Activated T-cell treated with anti-CD3 and anti-CD28 coated beads for 4 hours (primary cell): ENCODE data around the gene DCTN5.

Experiments used
- DNase-seq: peaks from one replicate; pipeline ENCODE4 v3.0.0-alpha.2; 2020

Gene DCTN5

DNA sequence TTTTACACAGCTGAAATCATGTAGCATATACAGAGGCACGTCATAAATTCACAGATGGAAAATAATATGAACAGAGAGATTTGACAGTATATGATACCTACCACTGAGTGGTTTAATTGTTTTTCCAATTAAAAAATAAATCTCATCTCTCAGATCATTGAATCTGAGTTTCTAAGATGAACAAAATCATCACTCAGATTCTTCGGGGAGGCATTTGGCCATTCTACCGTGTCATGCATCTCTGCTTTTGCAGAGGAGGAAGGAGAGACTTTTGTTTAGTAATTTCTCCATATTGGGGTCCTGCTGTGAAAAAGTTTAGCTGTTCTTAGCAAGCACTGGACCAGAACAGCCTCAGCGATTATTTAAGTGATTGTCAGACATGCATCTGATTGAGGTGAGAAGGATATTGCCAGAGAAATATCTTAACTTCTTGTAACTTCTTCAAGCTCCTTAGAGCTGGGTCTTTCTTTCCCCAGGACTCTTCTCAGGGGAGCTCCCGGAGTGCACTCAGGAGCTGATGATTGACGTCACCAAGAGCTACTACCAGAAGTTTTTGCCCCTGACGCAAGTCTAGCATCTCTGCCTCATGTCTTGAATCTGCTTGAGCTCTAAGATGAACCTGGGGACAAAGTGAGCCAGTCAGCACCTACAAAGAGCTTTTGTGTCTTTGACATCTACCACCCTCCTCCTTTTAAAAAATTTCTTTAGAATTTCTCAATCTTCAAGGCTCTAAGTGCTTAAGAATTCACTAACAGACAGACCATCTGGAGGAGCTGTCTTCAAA lies 25.5 kb downstream of the DCTN5 start:
- no peak for DNase-seq

DNA sequence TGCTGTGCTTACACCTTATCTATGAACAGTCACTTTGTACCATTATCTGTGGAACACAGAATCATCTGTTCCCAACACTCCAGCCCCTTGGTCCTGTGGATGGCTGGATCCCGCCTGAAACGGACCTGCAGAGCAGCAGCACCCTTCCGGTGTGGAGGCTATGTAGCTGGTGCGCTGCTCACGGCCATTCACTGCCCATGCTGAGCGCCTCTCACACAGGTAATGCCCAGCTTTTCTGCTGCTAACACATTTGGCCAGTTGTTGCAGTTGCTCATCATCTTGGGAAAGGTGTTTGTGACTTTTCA lies 26.0 kb downstream of the DCTN5 start:
- DNase-seq: no peak

DNA sequence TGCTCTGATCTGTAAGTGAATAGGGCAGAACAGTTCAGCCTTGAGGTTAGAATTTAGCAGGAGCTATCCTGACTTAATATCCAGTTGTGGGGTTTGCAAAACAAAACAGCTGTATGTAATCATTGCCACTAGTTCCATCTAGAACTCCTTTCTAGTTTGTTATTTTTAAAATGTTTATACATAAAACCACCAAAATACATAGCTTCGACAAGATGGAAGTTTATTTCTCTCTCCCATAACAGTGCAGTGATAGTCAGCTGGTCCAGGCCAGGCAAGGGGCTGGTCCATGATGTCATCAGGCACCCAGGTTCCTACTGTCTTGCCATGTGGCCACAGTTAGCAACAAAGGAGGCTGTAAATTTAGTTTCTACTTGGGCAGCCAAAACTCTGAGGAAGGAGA lies 27.0 kb downstream of the DCTN5 start:
- DNase-seq: no peak

GRCh38 chr16:23668873-23669272 lies 27.6 kb downstream of the DCTN5 start:
- DNase-seq: no peak

DNA sequence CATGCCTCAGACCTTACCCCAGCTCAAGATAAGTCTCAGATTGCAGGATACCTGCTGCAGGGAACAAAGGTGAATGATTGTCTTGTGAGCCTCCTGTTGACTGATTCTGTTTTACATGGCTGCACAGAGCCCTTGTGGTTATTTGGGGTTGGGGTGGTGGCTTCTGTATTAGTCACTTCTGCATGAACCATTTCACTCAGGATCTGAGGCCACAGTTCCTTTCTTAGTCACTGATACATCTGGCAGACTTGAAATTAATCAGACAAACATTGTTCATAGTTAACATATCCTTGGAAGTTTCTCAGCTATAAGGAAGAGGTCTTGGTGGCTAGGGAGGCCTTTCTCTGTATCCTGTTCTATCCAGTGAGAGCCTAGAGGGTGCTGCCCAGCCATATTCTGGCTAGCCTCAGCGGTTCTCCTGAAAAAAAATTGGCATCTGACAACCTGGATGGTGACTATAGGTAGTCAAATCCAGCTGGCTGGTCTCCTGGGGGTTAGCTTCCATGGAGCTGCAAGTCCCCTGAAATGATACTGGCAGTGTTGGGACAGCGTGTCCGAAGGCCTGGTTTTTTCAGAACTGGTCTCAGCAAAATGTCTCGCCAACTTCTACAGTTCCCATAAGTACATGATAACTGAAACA lies 29.0 kb downstream of the DCTN5 start:
- no peak for DNase-seq

DNA sequence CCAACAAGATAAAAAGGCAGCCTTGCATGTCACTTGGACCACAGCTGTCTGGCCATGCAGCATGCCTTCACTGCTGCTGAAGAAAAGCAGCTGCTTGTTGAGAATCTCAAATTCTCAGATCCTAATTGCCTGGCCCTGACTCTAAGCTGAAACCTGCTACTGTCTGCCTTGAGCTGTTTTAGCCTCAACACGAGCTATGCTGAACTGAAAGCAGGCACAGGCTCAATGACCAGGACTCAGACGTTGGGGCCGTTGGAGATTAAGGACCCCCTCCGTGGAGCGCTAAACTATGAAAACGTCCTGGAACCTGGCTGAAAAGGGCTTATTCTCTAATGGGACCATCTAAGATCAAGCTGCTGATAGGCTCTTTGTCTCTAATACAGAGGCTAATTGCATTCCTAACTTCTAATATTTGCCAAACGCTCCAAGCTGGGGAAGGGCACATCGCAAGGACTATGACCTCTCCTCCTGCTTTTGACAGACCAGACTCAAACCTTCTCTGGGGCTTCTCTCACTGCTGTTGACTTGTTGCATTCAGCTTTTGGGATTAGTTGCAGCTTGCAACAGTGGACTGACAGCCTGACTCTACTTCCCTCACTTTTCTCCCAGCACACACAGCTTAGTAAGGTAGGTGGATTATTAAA lies 32.8 kb downstream of the DCTN5 start:
- no peak for DNase-seq

DNA sequence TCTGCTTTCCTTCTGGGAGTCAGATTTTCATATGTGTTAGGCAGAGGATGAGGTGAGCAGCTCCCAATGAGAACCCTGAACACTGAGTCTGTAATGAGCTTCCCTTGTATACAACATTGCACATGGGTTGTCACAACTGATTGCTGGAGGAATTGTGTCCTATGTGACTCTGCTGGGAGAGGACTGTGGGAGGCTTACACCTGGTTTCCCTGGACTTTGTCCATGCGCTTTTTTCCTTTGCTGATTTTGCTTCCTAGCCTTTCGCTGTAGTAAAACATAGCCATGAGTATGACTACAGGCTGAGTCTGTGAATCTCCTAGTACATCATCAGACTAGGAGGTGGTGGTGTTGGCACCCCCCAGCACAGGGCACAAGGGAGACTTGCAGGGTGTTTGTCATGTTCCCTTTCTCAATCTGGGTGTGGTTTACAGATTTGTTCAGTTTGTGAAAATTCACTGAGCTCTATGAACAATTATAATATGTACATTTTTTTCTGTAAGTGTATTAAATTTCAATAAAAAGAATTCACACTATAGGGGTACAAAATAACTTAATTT lies 35.7 kb downstream of the DCTN5 start:
- DNase-seq: no peak

GRCh38 chr16:23678430-23679273 lies 37.4 kb downstream of the DCTN5 start, which contains the start of gene PLK1:
TSS of gene PLK1 (plus strand) at chr16:23678889. CDS start at chr16:23678933, 44 bp downstream.
- peak; percentile 57 for DNase-seq

DNA sequence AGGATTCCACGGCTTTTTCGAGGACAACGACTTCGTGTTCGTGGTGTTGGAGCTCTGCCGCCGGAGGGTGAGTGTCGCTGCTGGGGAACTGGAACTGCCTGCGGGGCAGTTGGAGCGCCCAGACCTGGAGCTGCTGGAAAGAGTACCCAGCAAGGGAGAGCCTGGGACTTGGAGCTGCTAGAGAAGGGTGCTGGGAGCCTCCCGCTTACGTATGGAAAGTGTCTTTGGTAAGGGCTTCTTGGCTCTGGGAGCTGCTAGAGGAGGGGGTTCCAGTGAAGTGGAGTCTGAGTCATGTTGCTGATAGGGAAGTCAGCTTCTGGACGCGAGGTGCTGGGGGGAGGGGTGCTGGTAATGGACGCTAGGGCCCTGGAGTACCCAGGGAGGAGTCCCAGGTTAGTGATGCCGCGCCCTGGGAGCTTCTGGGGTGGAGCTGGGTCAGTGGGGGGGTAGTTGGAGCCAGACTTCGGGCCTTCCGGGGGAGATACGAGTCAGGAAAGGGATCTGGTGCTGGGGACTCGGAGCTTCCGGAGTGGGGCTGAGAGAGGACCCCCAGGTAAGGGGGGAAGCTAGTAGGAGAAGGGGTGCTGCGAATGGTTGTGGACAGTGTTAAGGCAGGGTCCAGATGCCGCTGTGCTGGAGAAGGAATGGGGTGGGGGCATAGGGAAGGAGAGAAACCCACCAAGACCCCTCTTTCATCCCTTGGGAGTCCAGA lies 38.2 kb downstream of the DCTN5 start:
- DNase-seq: no peak

DNA sequence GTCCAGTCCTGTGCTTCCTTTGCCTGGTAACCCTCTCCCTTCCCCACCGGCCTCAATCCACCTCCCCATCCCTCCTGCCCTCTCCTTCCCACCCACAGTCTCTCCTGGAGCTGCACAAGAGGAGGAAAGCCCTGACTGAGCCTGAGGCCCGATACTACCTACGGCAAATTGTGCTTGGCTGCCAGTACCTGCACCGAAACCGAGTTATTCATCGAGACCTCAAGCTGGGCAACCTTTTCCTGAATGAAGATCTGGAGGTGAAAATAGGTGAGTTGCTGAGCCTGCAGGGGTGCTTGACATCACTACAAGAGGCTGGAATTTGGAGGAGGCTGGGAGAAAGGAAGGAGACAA lies 38.7 kb downstream of the DCTN5 start:
- DNase-seq: no peak

GRCh38 chr16:23682181-23682580 lies 40.9 kb downstream of the DCTN5 start:
- no peak for DNase-seq

DNA sequence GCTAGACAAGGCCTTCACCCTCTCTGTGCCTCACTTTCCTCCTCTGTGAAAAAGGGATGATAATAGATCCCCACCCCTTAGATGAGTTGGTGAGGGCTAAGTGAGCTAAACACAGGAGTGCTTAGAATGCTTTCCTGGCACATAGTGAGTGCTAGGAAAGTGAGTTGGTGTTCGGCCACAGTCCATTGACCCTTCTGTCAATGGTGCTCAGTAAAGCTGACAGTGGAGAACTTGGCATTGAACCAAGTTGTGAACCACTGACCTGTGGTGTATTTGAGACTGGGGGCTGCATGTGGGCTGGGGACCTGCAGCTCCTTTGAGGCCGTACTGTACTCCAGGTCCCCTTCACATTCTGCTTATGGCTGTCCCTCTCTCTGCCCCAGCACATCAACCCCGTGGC lies 42.2 kb downstream of the DCTN5 start:
- DNase-seq: no peak

DNA sequence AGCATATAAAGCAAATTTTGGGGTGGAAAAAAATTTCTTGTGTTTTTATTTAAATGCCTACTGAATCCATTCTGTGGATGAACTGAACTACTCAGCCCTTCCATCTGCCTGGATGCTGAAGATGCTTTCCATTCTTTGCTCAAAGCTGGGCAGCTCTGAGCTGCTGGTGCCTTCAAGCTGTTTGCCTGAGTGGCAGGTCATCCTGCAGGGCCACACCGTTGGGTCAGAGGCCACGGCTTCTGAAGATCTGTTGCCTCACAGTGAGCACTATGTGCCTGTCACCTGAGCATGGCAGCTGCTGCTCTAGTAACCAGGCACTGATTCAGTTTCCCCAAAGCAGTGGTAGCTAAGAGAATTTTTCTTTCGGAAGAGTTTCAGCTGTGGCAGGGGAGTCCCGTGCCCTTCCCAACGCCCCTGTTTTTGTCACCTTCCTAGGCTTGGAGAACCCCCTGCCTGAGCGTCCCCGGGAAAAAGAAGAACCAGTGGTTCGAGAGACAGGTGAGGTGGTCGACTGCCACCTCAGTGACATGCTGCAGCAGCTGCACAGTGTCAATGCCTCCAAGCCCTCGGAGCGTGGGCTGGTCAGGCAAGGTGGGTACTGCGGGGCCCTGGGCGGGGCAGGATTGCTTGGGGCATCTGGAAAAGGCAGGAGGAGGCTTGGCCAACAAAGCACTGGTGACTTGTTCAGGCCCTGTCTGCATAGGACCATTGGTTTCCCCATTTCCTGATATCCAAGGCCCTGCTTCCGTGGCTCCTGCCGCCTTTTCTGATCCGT lies 46.0 kb downstream of the DCTN5 start:
- no peak for DNase-seq

GRCh38 chr16:23689442-23690187 lies 48.3 kb downstream of the DCTN5 start:
- DNase-seq: no peak

- no peak for DNase-seq
Observed at GRCh38 chr16:23690771-23691482, 49.7 kb downstream of the DCTN5 start.

GRCh38 chr16:23691483-23692189 lies 50.4 kb downstream of the DCTN5 start:
- no peak for DNase-seq

- no peak for DNase-seq
Observed at GRCh38 chr16:23692190-23692837, 51.0 kb downstream of the DCTN5 start.

DNA sequence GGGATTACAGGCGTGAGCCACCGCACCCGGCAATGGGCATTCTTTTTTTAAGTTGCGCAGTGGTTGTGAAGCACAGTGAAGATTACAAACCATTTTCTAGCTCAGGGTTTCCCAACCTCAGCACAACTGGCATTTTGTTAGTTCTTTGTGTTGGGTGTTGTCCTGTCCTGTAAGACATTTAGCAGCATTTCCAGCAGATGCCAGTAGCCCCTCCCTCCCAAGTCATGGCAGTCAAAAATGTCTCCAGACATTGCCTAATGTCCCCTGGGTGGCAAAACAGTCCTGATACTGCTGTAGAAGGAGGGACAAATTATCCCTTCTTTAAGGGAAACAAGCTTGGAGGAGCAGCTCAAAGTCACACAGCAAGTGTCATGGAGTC lies 53.0 kb downstream of the DCTN5 start:
- DNase-seq: no peak
